Left forelimb (tissue), 1 donor: ENCODE results near the gene ITGB1BP2.
"Not testable (repeated sequence)": the region's sequence is repeated elsewhere in the genome, so short reads cannot be mapped to it uniquely, and the experiment has no call there.

Experiments
- DNase-seq: peaks from one replicate; pipeline ENCODE4 v3.0.0-alpha.2; 2018; ENCODE audit warnings: low spot score

Gene ITGB1BP2

GRCh38 chrX:71302461-71303213 lies 1.1 kb downstream of the ITGB1BP2 start:
- no peak for DNase-seq

- DNase-seq = no peak
Observed at GRCh38 chrX:71304561-71304960, 3.0 kb downstream of the ITGB1BP2 start.

- no peak for DNase-seq
Observed at GRCh38 chrX:71315917-71316316, 14.4 kb downstream of the ITGB1BP2 start.

GRCh38 chrX:71316959-71317358 lies 15.4 kb downstream of the ITGB1BP2 start:
- DNase-seq = not testable (repeated sequence)

- DNase-seq = no peak
Observed at GRCh38 chrX:71320126-71320525, 18.6 kb downstream of the ITGB1BP2 start.

- DNase-seq = no peak
Observed at GRCh38 chrX:71321731-71322130, 20.2 kb downstream of the ITGB1BP2 start.

GRCh38 chrX:71324452-71324851 lies 22.9 kb downstream of the ITGB1BP2 start:
- not testable (repeated sequence) for DNase-seq

GRCh38 chrX:71326394-71326793 lies 24.8 kb downstream of the ITGB1BP2 start:
- DNase-seq = no peak

GRCh38 chrX:71349151-71349665 lies 47.7 kb downstream of the ITGB1BP2 start:
- DNase-seq = not testable (repeated sequence)

- DNase-seq = not testable (repeated sequence)
Observed at GRCh38 chrX:71349867-71350266, 48.3 kb downstream of the ITGB1BP2 start.

- DNase-seq = not testable (repeated sequence)
Observed at GRCh38 chrX:71352439-71352838, 50.9 kb downstream of the ITGB1BP2 start.
